GM19397 (cell line): ENCODE results near the gene CD320.
A peak's percentile ranks its signal among the peaks of the same experiment; 100 is the strongest.
"Not testable (repeated sequence)": the region's sequence is repeated elsewhere in the genome, so short reads cannot be mapped to it uniquely, and the experiment has no call there.

Experiments
- ATAC-seq: cut with Tn5 transposase; IDR thresholded peaks from one replicate; pipeline ENCODE4 v1.9.1; 2021; ENCODE audit warnings: mild to moderate bottlenecking, moderate library complexity; ENCODE audit not compliant: unreplicated experiment

Gene CD320

GRCh38 chr19:8333767-8334457 is 25.8 kb upstream of the CD320 start:
- no peak for ATAC-seq

DNA sequence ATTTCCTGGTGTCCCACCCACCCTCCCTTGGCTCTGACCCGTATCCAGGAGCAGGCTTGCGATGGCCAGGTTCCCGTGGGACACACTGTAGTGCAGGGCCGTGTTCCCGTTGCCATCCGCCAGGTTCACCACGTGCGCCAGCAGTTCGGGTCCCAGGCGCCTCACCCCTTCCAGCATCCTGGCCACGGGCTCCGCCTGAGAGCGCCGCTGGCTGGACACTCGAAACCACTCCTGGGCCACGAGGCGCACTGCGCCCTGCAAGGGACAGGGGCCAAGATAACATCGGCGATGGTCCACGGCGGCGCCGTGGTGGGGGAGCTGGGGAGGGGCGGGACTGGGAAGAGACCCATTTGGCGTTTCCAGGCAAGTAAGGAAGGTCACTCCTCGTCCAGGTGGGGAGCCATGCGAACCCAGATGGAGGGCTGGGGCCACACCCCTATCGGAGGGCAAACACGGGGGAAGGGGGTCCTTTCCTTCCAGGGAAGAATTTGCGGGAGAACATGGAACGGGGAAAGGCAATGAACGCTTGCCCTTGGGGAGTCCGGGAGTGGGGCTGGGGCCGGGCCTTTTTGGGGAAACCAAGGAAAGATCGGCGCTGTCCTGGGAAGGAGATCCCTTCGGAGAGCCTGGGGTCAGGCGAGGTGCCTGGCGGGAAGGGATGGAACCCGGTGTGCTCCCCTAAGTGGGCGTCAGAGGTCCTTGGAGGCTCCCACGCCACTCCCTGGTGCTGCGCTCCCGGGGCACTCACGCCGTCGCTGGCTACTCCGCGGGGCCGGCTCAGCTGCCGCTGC is 25.0 kb upstream of the CD320 start:
- no peak for ATAC-seq

GRCh38 chr19:8331263-8331845 is 23.2 kb upstream of the CD320 start:
- ATAC-seq = no peak

DNA sequence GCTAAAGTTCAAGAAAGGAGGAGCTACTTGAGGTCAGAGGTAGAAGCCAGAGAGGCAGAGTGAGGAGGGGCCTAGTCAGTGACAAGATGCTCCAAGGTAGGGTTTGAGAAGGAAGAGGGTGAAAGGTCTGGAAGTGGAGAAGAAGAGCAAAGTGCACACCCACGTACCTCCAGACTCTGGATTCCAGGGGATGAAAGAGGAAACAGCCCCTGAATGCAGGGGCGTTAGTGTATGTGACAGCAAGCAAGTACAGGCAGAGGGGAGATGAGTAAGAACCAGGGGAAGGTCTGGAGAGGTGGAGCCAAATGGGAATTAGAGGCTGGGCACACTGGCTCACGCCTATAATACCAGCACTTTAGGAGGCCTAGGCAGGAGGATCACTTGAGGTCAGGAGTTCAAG is 21.8 kb upstream of the CD320 start:
- no peak for ATAC-seq

GRCh38 chr19:8325454-8325853 is 17.3 kb upstream of the CD320 start:
- ATAC-seq = no peak

DNA sequence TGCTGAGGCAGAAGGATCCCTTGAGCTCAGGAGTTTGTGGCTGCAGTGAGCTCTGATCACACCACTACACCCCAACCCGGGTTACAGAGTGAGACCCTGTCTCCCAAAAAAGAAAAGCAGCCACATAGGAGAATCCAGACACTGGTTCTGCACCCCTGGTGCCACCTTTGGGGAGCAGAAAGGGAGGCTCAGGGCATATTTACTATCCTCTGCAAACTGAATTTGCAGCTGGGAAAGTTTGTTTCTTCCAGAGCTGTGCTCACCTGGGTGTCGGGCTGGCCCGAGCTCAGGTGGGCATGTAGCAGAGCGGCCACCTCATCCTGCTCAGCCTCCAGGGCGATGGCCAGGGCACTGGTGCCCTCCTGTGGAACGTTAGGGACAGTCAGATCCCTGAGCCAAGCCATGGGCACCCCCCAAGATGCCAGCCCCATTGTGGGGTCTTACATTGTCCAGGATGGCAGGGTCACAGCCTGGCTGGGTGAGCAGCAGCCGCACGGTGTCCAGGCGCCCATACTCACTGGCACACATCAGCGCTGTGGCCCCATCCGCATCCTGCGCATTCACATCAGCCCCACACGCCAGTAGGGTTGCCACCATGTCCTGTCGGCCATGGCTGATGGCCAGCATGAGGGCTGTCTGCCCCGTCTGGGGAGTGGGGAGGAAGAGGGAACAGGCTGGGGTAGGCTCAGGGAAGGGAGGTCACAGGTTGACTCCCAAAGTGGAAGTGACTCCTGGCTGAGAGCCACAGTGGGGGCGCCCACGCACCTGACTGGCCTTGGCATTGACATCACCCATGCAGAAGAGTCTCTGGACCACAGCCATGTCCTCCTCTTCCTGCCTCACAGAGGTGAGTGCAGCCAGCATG is 16.3 kb upstream of the CD320 start:
- no peak for ATAC-seq

DNA sequence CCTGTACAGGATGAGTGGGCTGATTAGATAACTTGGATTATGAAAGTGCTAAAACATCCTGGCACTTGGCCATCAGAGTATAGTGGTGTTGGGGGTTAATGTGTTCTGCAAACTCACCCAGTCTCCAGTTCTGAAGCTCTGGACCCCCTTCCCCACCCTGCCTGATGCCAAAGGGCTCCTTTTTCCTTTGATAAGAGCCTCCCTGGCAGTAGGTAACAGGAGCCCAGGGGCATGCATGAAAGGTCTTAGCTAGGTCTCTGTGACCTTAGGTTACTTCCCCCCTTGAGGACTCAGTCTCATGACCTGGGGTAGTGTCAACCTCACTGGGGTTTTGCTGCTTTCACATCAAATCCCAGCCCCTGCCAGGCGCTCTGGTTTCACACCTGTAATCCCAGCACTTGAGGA is 15.6 kb upstream of the CD320 start:
- ATAC-seq = no peak

GRCh38 chr19:8322638-8322997 is 14.5 kb upstream of the CD320 start:
- ATAC-seq = no peak

DNA sequence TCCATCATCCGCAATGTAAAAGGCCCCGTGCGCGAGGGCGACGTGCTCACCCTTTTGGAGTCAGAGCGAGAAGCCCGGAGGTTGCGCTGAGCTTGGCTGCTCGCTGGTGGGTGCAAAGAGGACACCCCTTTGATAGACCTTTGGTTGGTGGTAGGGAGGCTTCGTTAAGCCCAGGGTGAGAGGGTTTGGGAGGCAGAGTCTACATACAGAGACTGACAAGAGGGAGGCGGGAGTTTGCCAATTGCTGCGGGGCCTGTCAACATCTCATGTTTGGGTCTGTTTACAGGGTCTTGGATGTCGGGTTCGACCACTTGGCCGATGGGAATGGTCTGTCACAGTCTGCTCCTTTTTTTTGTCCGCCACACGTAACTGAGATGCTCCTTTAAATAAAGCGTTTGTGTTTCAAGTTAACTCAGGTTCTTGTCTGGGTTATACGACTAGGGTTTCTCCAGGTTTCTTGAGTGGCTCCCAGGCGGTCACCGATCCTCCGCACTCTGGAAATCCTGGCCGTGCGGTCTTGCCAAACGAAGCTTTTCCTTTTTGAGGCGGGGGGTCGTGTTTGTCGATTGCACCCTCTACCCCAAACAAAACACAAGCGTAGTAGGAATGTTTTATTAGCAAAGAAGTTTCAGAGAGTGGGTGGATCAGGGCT is 14.0 kb upstream of the CD320 start:
- no peak for ATAC-seq

GRCh38 chr19:8321067-8321985 is 13.2 kb upstream of the CD320 start, which contains the start of the genes NDUFA7 and RPS28:
TSS of gene NDUFA7 (minus strand) at chr19:8321375. CDS start at chr19:8321358, 17 bp downstream.
TSS of gene RPS28 (plus strand) at chr19:8321496. CDS start at chr19:8321531, 35 bp downstream.
- ATAC-seq = peak; percentile 90

DNA sequence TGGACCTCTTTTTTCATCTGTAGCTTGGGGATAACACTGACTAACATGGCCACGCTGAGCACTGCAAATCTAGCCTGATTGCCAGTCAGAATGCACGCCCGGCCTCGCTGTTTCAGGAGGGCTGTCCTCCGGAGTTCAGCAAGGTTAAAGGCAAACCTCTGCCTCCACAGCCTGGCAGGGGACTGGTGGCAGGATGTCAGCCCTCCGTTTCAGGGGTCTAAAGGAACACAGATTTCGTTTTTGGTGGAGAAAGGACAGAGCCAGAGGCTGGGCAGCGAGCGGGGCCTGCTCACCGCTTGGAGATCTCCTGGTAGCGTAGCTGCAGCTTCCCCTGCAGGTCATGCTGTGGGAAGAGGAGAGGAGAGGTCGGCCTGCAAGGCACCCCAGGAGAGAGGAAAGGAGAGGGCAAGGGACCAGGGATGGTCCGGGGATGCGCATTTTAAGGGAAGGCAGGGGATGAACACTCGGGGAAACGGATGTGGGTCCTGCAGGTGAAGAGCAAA is 12.5 kb upstream of the CD320 start:
- ATAC-seq = peak; percentile 23

DNA sequence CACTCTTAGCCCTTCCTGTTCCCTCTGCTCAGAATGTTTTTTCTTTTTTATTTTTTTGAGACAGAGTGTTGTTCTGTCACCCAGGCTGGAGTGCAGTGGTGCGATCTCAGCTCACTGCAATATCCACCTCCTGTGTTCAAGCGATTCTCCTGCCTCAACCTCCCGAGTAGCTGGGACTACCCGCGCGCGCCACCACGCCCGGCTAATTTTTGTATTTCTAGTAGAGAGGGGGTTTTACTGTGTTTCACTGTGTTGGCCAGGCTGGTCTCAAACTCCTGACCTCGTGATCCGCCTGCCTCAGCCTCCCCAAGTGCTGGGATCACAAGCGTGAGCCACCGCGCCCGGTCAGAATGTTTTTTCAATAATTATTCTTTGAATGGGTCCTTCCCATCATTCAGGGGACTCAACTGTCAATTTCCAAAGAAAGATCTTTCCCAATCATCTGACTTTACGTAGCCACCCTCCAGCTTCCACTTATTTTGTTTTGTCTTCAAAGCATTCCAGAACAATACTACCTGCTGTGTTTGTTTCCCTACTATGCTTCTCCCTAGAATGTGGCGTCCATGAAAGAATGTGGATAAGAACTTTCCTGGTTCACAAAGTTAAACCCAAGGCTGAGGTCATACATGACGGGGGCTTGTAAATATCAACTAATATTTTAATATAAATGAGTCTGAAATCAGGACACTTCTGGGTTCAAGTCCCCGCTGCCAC is 11.8 kb upstream of the CD320 start:
- no peak for ATAC-seq

DNA sequence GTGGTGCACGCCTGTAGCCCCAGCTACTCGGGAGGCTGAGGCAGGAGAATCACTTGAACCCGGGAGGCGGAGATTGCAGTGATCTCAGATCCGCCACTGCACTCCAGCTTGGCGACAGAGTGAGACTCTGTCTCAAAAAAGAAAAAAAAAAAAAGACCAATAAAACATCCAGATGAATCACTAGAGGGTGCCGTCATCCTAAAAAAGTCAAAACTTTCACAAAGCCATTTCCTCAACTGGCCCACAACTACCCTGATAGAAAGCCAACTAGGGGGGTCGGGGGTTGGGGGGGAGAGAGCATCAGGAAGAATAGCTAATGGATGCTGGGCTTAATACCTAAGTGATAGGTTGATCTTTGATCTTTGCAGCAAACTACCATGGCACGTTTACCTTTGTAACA is 10.7 kb upstream of the CD320 start:
- not testable (repeated sequence) for ATAC-seq

DNA sequence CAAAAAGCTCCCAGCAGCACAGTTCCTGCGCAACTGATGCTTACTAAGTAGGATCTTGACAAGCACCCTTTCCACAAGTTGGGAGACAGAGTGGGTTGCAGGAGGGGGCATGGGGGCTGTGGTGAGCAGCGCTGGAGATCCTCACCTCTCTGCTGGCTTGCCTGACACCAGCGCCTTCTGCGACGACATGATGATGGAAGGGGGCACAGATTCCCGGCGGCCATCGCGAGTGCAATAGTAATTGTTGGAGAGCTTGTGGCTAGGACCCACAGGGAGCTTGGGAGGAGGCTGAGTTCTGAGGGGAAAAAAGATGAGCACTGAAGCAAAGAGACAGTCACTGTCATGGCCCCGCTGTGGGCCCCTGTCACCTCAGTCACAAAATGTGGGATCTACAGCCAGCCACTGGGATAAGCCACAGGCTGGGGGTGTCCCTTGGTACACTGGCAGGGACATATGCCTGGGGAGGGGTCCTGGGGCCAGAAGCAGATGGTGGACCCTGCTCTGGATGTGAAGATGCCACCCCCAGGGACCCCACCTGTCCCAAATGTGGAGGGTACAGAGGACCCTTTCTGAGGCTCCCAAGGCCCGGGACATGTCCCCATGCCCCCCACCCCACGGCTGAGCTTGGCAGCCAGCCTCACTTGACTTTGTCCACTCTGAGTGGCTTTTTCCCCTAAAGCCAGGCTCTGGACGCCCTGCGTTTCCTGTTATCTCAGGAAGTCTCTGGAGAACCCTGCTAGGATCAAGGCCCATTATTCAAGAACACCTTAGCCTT is 8.4 kb upstream of the CD320 start:
- no peak for ATAC-seq

- ATAC-seq = not testable (repeated sequence)
Observed at GRCh38 chr19:8314981-8315640, 7.0 kb upstream of the CD320 start.

GRCh38 chr19:8311461-8312260 is 3.5 kb upstream of the CD320 start:
- no peak for ATAC-seq
